Measurements from ENCODE around the gene FGF23.

The FGF23 gene

DNA sequence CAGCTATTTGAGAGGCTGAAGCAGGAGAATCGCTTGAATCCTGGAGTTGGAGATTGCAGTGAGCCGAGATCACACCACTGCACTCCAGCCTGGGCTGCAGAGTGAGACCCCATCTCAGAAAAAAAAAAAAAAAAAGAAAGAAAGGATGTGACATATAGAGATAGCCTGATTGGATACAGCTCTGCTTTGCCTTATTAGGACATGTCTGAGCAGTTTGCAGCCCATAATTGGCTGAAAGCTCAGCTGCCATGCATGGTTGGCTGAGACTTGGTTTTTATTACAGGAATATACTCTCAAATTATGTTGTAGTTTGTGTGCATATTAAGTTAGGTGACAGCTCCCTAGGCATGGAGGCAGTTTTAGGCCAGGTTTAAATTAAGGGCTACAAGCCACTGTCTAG, 52.2 kb downstream of the FGF23 start:
- Histone ChIP-seq H3K36me3 (ENCODE audit: control insufficient read depth, insufficient read depth, low read length) (no peaks in the 10 kb centered on the region), H3K9ac (ENCODE audit: low read length) (no peak overlapping the region), H3K27me3 (ENCODE audit: control insufficient read depth, insufficient read depth, low read length) (no peaks in the 10 kb centered on the region), H3K4me1 (ENCODE audit: control insufficient read depth, insufficient read depth, low read length) (peaks cover 4% of the 10 kb centered on the region), H3K9me3 (ENCODE audit: control insufficient read depth, low read length) (no peaks in the 10 kb centered on the region), H3K4me3 (ENCODE audit: low read length) (no peak overlapping the region)

DNA sequence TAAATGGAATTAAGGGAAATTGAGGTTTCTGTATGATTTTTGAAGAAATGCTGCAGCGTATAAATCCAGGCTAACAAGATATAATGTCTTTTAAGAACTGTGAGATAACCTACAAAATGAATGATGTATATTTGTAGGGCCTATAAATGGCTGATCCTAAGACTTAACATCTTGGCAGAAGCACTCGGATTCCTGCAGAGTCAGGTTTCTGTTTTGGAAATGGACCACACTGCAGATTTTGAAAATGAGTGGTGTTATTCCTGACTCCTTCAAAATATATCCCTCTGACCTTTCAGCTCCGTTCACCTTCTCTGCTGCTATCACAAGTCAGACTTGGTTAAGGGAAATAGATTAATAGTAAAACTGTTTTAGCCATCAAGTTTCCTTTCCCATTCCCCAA, 53.5 kb downstream of the FGF23 start:
- H3K4me3 ChIP-seq (ENCODE audit: low read length): no peak overlapping the region
- no peak overlapping the region for H3K9ac ChIP-seq (ENCODE audit: low read length)
- H3K27me3 ChIP-seq (ENCODE audit: control insufficient read depth, insufficient read depth, low read length): no peaks in the 10 kb centered on the region
- no peaks in the 10 kb centered on the region for H3K9me3 ChIP-seq (ENCODE audit: control insufficient read depth, low read length)
- H3K36me3 ChIP-seq (ENCODE audit: control insufficient read depth, insufficient read depth, low read length): no peaks in the 10 kb centered on the region
- H3K4me1 ChIP-seq (ENCODE audit: control insufficient read depth, insufficient read depth, low read length): peaks cover 4% of the 10 kb centered on the region

DNA sequence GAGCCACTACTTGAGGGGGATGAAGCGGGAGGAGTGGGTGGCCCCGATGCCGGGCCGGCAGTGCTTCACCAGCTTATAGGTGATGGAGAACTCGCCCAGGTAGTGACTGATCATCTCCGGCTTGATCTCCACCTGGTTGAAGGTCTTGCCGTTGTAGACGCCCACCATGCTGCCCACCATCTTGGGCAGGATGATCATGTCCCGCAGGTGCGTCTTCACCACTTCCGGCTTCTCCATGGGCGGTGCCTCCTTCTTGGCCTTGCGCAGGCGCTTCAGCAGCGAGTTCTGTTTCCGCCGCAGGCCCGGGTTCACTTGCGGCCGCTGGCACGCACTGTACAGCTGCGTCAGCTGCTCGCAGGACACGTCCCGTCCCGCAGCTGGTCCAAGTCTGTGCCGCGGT, 55.1 kb downstream of the FGF23 start:
- Histone ChIP-seq H3K4me3 (ENCODE audit: low read length) (no peak overlapping the region), H3K9ac (ENCODE audit: low read length) (no peak overlapping the region), H3K4me1 (ENCODE audit: control insufficient read depth, insufficient read depth, low read length) (peaks cover 9% of the 10 kb centered on the region), H3K9me3 (ENCODE audit: control insufficient read depth, low read length) (no peaks in the 10 kb centered on the region), H3K27me3 (ENCODE audit: control insufficient read depth, insufficient read depth, low read length) (no peaks in the 10 kb centered on the region), H3K36me3 (ENCODE audit: control insufficient read depth, insufficient read depth, low read length) (no peaks in the 10 kb centered on the region)

DNA sequence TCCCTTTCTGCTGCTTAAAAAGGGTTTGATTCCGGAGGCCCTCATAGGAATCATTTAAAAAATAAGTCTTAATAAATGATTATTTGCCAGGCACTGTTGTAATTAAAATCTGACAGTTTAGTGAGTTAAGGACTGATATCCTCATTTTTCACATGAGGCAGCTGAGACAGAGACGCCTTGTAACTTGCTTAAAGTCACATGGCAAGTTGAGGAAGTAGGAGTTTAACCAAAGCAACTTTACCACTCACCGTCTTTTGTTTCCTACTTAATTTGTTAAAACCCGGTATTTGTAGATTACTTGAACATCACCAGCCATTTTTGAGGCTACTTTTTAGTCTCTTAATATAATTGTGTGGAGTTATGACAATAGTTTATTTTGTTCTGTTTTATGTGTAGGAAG, 56.1 kb downstream of the FGF23 start:
- Histone ChIP-seq H3K9ac (ENCODE audit: low read length) (no peak overlapping the region), H3K4me3 (ENCODE audit: low read length) (no peak overlapping the region), H3K4me1 (ENCODE audit: control insufficient read depth, insufficient read depth, low read length) (peaks cover 9% of the 10 kb centered on the region), H3K9me3 (ENCODE audit: control insufficient read depth, low read length) (no peaks in the 10 kb centered on the region), H3K27me3 (ENCODE audit: control insufficient read depth, insufficient read depth, low read length) (no peaks in the 10 kb centered on the region), H3K36me3 (ENCODE audit: control insufficient read depth, insufficient read depth, low read length) (no peaks in the 10 kb centered on the region)

DNA sequence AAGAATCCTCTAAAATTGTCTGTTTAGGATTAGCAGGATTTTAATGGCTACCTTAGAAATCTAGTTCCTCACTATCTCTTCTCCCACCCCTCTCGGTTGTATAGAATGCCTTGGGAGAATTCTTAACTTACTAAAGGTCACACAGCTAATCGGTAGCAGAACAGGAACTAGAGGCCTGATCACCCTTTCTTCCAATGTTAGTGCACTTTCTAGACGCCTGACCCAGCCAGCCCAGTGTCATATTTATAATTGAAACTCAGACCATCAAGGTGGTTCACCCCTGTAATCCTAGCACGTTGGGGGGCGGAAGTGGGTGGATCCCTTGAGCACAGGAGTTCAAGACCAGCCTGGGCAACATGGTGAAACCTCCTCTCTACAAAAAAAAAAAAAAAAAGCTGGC, 56.8 kb downstream of the FGF23 start:
- Histone ChIP-seq H3K36me3 (ENCODE audit: control insufficient read depth, insufficient read depth, low read length) (no peaks in the 10 kb centered on the region), H3K9ac (ENCODE audit: low read length) (no peak overlapping the region), H3K4me3 (ENCODE audit: low read length) (no peak overlapping the region), H3K27me3 (ENCODE audit: control insufficient read depth, insufficient read depth, low read length) (no peaks in the 10 kb centered on the region), H3K9me3 (ENCODE audit: control insufficient read depth, low read length) (no peaks in the 10 kb centered on the region), H3K4me1 (ENCODE audit: control insufficient read depth, insufficient read depth, low read length) (peaks cover 9% of the 10 kb centered on the region)

DNA sequence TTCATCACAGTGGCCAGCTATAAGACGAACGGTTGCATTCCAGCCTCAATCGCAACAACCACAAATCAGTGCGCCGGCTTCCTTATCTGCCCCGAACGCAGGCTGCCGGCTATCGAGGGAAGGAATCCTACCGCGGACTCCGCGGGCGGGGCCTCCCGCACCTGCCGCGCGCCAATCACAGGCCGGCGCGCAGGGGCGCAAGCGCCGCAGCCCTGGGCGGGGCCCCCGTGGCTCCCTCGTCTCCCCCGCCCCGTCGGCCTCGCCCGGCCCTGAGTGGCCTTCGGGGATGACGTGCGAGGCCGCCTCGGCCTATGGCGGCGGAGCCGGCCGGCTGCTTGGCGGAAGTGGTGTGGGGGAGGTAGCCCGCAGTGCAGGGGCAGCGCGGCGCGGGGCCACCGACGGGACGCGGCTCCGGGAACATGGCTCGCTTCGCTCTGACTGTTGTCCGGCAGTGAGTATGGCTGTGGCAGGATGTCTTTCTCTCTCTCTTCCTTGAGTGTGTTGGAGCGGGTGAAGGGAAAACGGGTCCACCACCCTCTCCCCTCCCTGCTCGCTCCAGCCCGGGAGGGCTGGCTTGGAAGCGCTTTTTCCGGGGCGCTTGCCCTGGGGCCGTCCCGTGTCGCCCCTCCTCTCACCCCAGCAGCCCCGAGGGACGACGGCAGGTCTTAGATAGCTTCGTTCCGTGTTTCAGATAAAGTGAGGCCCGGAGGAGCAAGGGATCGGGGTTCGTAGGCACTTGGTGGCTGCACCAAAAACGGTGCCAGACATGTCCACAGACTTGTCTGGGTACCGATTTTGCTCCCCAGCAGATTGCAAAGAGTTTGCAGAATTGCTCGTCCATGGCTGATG, 58.4 kb downstream of the FGF23 start, which contains the start of gene TIGAR:
Gene TIGAR (plus strand): TSS at position 361 of the 849 bp plus-strand sequence. CDS start 59 bp downstream, at position 420.
- peak within 1 kb of the TSS; percentile 94 for H3K4me3 ChIP-seq (ENCODE audit: low read length)
- peak within 1 kb of the TSS; percentile 82 for H3K9ac ChIP-seq (ENCODE audit: low read length)
- H3K27me3 ChIP-seq (ENCODE audit: control insufficient read depth, insufficient read depth, low read length): no peaks in the 10 kb centered on the region
- peaks cover 9% of the 10 kb centered on the region for H3K4me1 ChIP-seq (ENCODE audit: control insufficient read depth, insufficient read depth, low read length)
- H3K36me3 ChIP-seq (ENCODE audit: control insufficient read depth, insufficient read depth, low read length): no peaks in the 10 kb centered on the region
- no peaks in the 10 kb centered on the region for H3K9me3 ChIP-seq (ENCODE audit: control insufficient read depth, low read length)

DNA sequence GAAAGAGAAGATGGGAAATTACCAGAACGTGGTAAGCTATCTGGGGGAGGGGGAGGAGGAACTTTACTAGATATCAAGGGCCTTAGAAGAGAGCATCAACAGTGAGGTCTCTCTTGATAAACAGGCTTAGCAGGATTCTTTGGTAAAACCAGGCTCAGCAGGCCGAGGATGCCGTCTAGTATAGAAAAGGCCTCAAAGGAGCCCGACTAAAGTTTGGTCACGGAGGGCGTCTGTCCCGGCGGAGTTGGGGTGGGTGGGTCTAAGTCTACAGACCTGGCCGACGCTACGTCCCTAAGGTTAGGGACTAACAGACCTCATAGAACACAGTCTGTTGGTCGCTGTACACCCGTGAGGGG, 59.0 kb downstream of the FGF23 start:
- H3K9me3 ChIP-seq (ENCODE audit: control insufficient read depth, low read length): no peaks in the 10 kb centered on the region
- peaks cover 9% of the 10 kb centered on the region for H3K4me1 ChIP-seq (ENCODE audit: control insufficient read depth, insufficient read depth, low read length)
- H3K36me3 ChIP-seq (ENCODE audit: control insufficient read depth, insufficient read depth, low read length): no peaks in the 10 kb centered on the region
- no peaks in the 10 kb centered on the region for H3K27me3 ChIP-seq (ENCODE audit: control insufficient read depth, insufficient read depth, low read length)
- H3K9ac ChIP-seq (ENCODE audit: low read length): peak overlapping the region; percentile 82
- peak overlapping the region; percentile 94 for H3K4me3 ChIP-seq (ENCODE audit: low read length)

Data from mucosa of stomach (tissue), 1 donor.